HepG2 (cell line): ENCODE data around the gene REPIN1.

Experiments
- AHR ChIP-seq: IDR thresholded peaks from 2 replicates; pipeline ENCODE4 v1.6.1; 2018; ENCODE audit warnings: missing genetic modification reagents, missing compliant biosample characterization
- CBX5 ChIP-seq: sonication (generic); formaldehyde crosslinking; IDR thresholded peaks from 2 replicates; pipeline ENCODE4 v1.4.0; 2020; ENCODE audit warnings: missing genetic modification reagents, borderline replicate concordance
- CC2D1A ChIP-seq: sonication (generic); formaldehyde crosslinking; IDR thresholded peaks from 2 replicates; pipeline ENCODE4 v1.8.1; 2023; ENCODE audit warnings: mild to moderate bottlenecking, missing genetic modification reagents
- KAT7 ChIP-seq: IDR thresholded peaks from 2 replicates; pipeline ENCODE4 v1.6.1; 2018; ENCODE audit warnings: borderline replicate concordance, missing compliant biosample characterization
- PHF8 ChIP-seq: sonication (generic); formaldehyde crosslinking; IDR thresholded peaks from 2 replicates; pipeline ENCODE4 v1.5.0; 2020; ENCODE audit warnings: missing genetic modification reagents
- SP2 ChIP-seq: sonication (generic); formaldehyde crosslinking; IDR thresholded peaks from 2 replicates; pipeline ENCODE4 v1.5.1; 2020; ENCODE audit warnings: mild to moderate bottlenecking, missing genetic modification reagents
- SRSF1 ChIP-seq: fragments of 200-400 bp; formaldehyde crosslinking; optimal IDR thresholded peaks from 2 replicates; pipeline ENCODE3; 2017; ENCODE audit warnings: mild to moderate bottlenecking, low read depth, low read length, moderate library complexity
- TCF12 ChIP-seq, 2 experiments: fragments of 450-650 bp in 1 of 2; sonication (generic) in 1 of 2; formaldehyde crosslinking in 1 of 2; IDR thresholded peaks; 2 replicates each; pipeline versions ENCODE4 v1.6.1 to v1.8.0; 2017 to 2022; ENCODE audit warnings: antibody characterized with exemption in 1 of 2, mild to moderate bottlenecking in 1 of 2, missing genetic modification reagents in 1 of 2, moderate library complexity in 1 of 2
- TOE1 ChIP-seq: sonication (generic); formaldehyde crosslinking; IDR thresholded peaks from 2 replicates; pipeline ENCODE4 v1.4.0; 2020; ENCODE audit warnings: mild to moderate bottlenecking, missing genetic modification reagents
- ZNF558 ChIP-seq: sonication (generic); formaldehyde crosslinking; IDR thresholded peaks from 2 replicates; pipeline ENCODE4 v1.9.0; 2022; ENCODE audit warnings: mild to moderate bottlenecking, missing genetic modification reagents, borderline replicate concordance
- TF ChIP-seq, protein P1 (sequence below): IDR thresholded peaks from 2 replicates; pipeline ENCODE4 v1.6.1; 2016; ENCODE audit warnings: missing genetic modification reagents, missing compliant biosample characterization
- TF ChIP-seq, protein P2 (sequence below): sonication (generic); formaldehyde crosslinking; IDR thresholded peaks from 2 replicates; pipeline ENCODE4 v1.5.0; 2020; ENCODE audit warnings: mild to moderate bottlenecking, missing genetic modification reagents, moderate library complexity
- TF ChIP-seq, protein P3 (sequence below): sonication (generic); formaldehyde crosslinking; IDR thresholded peaks from 2 replicates; pipeline ENCODE4 v1.8.0; 2022; ENCODE audit warnings: mild to moderate bottlenecking, missing genetic modification reagents, moderate library complexity

DNA sequence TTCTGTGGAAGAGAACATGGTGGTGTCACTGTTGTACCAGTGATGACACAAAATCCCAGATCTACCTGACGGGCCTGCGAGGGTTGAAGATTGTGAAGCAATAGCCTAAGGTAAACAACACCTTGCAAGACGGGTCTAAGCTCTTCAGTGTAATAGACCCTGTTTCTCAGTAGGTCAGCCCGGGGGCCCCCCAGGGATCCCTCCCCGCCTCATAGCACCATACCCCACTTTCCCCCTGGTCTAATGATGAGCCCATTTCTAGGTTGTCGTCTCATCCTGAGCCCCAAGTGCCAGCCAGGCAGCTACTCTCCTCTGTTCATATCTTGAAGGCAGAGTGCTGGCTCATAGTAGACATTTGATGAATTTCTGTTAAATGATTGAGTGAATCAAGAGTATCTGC lies 42.7 kb upstream of the REPIN1 start:
- no peak for TF ChIP-seq CBX5
- TF ChIP-seq, protein P1, sequence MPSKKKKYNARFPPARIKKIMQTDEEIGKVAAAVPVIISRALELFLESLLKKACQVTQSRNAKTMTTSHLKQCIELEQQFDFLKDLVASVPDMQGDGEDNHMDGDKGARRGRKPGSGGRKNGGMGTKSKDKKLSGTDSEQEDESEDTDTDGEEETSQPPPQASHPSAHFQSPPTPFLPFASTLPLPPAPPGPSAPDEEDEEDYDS = no peak
- TF ChIP-seq, protein P2, sequence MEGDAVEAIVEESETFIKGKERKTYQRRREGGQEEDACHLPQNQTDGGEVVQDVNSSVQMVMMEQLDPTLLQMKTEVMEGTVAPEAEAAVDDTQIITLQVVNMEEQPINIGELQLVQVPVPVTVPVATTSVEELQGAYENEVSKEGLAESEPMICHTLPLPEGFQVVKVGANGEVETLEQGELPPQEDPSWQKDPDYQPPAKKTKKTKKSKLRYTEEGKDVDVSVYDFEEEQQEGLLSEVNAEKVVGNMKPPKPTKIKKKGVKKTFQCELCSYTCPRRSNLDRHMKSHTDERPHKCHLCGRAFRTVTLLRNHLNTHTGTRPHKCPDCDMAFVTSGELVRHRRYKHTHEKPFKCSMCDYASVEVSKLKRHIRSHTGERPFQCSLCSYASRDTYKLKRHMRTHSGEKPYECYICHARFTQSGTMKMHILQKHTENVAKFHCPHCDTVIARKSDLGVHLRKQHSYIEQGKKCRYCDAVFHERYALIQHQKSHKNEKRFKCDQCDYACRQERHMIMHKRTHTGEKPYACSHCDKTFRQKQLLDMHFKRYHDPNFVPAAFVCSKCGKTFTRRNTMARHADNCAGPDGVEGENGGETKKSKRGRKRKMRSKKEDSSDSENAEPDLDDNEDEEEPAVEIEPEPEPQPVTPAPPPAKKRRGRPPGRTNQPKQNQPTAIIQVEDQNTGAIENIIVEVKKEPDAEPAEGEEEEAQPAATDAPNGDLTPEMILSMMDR (CRISPR knock-in tag) = no peak
- TF ChIP-seq AHR (CRISPR knock-in tag) = no peak
- TF ChIP-seq, protein P3, sequence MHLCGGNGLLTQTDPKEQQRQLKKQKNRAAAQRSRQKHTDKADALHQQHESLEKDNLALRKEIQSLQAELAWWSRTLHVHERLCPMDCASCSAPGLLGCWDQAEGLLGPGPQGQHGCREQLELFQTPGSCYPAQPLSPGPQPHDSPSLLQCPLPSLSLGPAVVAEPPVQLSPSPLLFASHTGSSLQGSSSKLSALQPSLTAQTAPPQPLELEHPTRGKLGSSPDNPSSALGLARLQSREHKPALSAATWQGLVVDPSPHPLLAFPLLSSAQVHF (CRISPR knock-in tag) = no peak
- no peak for TF ChIP-seq CC2D1A (CRISPR knock-in tag)
- TF ChIP-seq TOE1 = no peak
- no peak for TF ChIP-seq PHF8 (CRISPR knock-in tag)
- TF ChIP-seq SRSF1 = no peak
- no peak for TF ChIP-seq KAT7 (CRISPR knock-in tag)
- TF ChIP-seq SP2 = no peak
- TF ChIP-seq TCF12 (IDR thresholded peaks at IDR 0.05) = no peak
- TF ChIP-seq TCF12 (CRISPR knock-in tag; IDR thresholded peaks at IDR 0.05) = no peak
- TF ChIP-seq ZNF558 (CRISPR knock-in tag) = no peak
